Stomach smooth muscle (tissue), 2 donors: ENCODE data around the gene HIRIP3.
A peak's percentile ranks its signal among the peaks of the same experiment; 100 is the strongest.
"Not testable (repeated sequence)": the region's sequence is repeated elsewhere in the genome, so short reads cannot be mapped to it uniquely, and the experiment has no call there.

Source experiments
- H3K27ac ChIP-seq: one replicate; pipeline ENCODE4 v1.7.0; 2013; ENCODE audit warnings: mild to moderate bottlenecking, low read length, inconsistent platforms
- H3K27me3 ChIP-seq, 2 donors: one replicate each; pipeline ENCODE4 v1.7.0; 2013; ENCODE audit warnings: low read length in 2 of 2; ENCODE audit not compliant: insufficient read depth in 2 of 2, control insufficient read depth in 1 of 2
- H3K36me3 ChIP-seq, 2 donors: one replicate each; pipeline ENCODE4 v1.7.0; 2013; ENCODE audit warnings: low read length in 2 of 2; ENCODE audit not compliant: control insufficient read depth in 2 of 2, insufficient read depth in 2 of 2
- H3K4me1 ChIP-seq: one replicate; pipeline ENCODE4 v1.7.0; 2013; ENCODE audit warnings: low read length; ENCODE audit not compliant: control insufficient read depth, insufficient read depth
- H3K4me3 ChIP-seq, 2 donors: one replicate each; pipeline ENCODE4 v1.7.0; 2013; ENCODE audit warnings: low read length in 2 of 2
- H3K9ac ChIP-seq, 2 donors: one replicate each; pipeline ENCODE4 v1.7.0; 2013; ENCODE audit warnings: low read length in 2 of 2, mild to moderate bottlenecking in 1 of 2
- H3K9me3 ChIP-seq, 2 donors: one replicate each; pipeline ENCODE4 v1.7.0; 2013; ENCODE audit warnings: low read length in 2 of 2; ENCODE audit not compliant: control insufficient read depth in 2 of 2
- donor health status: healthy.
- donor health status: Pancreatic carcinoma.

HIRIP3 gene, protein sequence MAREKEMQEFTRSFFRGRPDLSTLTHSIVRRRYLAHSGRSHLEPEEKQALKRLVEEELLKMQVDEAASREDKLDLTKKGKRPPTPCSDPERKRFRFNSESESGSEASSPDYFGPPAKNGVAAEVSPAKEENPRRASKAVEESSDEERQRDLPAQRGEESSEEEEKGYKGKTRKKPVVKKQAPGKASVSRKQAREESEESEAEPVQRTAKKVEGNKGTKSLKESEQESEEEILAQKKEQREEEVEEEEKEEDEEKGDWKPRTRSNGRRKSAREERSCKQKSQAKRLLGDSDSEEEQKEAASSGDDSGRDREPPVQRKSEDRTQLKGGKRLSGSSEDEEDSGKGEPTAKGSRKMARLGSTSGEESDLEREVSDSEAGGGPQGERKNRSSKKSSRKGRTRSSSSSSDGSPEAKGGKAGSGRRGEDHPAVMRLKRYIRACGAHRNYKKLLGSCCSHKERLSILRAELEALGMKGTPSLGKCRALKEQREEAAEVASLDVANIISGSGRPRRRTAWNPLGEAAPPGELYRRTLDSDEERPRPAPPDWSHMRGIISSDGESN

DNA sequence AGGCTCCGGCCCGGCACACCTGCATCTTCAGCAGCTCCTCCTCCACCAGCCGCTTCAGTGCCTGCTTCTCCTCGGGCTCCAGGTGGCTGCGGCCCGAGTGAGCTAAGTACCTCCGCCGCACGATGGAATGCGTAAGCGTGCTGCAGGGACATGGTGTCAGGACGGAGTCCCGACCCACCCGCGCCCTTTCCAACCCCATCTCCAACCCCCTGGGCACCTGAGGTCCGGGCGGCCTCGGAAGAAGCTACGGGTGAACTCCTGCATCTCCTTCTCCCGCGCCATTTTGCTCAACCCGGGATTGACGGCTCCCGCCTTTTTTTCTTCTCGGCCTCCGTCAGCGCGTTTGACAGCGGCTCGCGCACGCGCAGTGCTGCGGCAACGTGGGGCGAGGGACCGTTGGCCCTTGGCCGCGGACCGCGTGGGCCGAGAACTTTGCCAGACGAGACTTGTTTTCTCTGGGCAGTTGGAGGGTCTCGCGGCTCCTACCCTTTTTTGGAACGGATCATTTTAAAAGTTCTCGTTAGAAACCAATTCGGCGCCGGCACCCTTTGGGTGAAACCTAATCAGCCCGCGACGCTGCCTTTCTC, at the start of gene HIRIP3:
Gene HIRIP3 (minus strand): TSS at position 294 of the 587 bp plus-strand sequence. CDS start 12 bp downstream, at position 282.
- Histone ChIP-seq H3K4me1 (peaks cover 22% of the 10 kb centered on the region), H3K36me3 (peaks cover 15 to 25% of the 10 kb centered on the region in 2 donors), H3K27ac (peak within 1 kb of the TSS; percentile 99), H3K27me3 (no peaks in the 10 kb centered on the region), H3K4me3 (peak within 1 kb of the TSS; percentile 89 to 96), H3K9ac (peak within 1 kb of the TSS; percentile 96 to 98), H3K9me3 (no peaks in the 10 kb centered on the region)

DNA sequence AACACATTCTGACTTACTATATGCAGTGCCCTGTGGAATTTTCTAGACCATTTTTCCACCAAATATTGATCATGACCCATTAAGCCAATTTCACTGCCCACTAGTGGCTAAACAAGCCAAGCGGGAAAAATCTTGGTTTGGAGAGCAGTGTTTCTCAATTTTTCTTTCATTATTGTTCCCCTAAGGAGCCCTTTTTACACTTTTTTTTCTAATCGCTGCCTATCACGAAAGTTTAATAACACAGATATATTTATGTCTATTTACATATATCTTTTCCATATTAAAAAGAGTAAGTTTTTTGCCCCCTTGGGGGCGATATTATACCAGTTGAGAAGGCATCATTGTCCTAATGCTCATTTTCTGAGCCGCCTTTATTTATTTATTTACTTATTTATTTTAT, 46.4 kb upstream of the HIRIP3 start:
- peaks cover 0 to 6% of the 10 kb centered on the region in 2 donors for H3K27me3 ChIP-seq
- no peaks in the 10 kb centered on the region for H3K9me3 ChIP-seq
- no peak overlapping the region for H3K27ac ChIP-seq
- H3K4me3 ChIP-seq: no peak overlapping the region
- H3K9ac ChIP-seq: no peak overlapping the region
- H3K36me3 ChIP-seq: no peaks in the 10 kb centered on the region
- no peaks in the 10 kb centered on the region for H3K4me1 ChIP-seq

DNA sequence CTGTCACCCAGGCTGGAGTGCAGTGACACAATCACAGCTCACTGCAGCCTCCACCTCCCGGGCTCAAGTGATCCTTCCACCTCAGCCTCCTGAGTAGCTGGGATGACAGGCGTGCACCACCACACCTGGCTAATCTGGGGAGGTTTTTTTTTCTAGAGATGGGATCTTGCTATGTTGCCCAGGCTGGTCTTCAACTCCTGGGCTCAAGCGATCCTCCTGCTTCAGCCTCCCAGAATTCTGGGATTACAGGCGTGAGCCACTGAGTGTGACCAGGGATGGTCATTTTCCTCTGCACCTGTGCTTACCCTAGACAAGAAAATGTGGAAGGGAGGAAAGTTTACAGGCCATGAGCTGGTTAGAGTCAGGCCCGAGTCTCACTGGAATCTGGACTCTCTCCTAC, 45.3 kb upstream of the HIRIP3 start:
- not testable (repeated sequence) for H3K4me1 ChIP-seq, H3K27ac ChIP-seq, H3K4me3 ChIP-seq, H3K9me3 ChIP-seq, H3K27me3 ChIP-seq, H3K9ac ChIP-seq, H3K36me3 ChIP-seq

DNA sequence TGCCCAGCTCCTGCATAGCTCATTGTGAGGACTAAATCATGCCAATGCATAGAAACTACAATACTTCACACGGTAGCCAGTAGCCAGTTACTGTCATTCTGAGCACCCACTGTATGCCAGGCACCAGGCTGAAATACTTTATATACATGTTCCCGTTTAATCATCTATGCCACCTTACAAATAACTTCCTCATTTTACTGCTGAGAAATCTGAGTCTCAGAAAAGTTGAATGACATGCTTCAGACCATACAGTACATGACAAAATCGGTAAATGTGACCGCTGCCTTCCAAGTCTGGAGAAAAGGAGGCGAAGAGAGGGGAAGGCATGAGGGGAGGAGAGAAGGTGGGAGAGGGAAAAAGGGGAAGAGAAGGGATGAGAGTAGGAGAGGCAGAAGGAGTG, 44.8 kb upstream of the HIRIP3 start:
- H3K27me3 ChIP-seq: peaks cover 4 to 8% of the 10 kb centered on the region in 2 donors
- H3K9me3 ChIP-seq: no peaks in the 10 kb centered on the region
- no peaks in the 10 kb centered on the region for H3K36me3 ChIP-seq
- no peak overlapping the region for H3K4me3 ChIP-seq
- H3K9ac ChIP-seq: no peak overlapping the region
- no peak overlapping the region for H3K27ac ChIP-seq
- H3K4me1 ChIP-seq: no peaks in the 10 kb centered on the region

DNA sequence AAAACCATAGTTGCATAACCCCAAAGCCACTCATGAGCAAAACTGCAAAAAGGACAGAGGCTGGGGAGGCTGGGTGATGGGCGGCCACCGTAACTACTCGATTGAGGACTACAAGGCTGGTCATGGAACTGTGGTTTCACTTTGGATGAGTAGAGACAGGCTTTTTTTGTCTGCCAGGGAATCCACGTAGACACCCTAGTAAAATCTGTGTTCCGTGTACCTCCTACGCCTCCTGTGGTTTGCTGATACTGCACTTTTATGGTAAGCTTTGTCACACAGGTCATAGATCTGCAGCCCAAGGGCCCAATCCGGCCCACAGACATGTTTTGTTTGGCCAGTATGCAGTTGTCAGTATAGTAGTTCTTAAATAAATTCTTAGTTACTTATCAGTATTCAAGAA, 37.9 kb upstream of the HIRIP3 start:
- Histone ChIP-seq H3K27ac (no peak overlapping the region), H3K9ac (no peak overlapping the region), H3K27me3 (peaks cover 44 to 54% of the 10 kb centered on the region in 2 donors), H3K36me3 (no peaks in the 10 kb centered on the region), H3K4me1 (peaks cover 8% of the 10 kb centered on the region), H3K9me3 (no peaks in the 10 kb centered on the region), H3K4me3 (no peak overlapping the region)

DNA sequence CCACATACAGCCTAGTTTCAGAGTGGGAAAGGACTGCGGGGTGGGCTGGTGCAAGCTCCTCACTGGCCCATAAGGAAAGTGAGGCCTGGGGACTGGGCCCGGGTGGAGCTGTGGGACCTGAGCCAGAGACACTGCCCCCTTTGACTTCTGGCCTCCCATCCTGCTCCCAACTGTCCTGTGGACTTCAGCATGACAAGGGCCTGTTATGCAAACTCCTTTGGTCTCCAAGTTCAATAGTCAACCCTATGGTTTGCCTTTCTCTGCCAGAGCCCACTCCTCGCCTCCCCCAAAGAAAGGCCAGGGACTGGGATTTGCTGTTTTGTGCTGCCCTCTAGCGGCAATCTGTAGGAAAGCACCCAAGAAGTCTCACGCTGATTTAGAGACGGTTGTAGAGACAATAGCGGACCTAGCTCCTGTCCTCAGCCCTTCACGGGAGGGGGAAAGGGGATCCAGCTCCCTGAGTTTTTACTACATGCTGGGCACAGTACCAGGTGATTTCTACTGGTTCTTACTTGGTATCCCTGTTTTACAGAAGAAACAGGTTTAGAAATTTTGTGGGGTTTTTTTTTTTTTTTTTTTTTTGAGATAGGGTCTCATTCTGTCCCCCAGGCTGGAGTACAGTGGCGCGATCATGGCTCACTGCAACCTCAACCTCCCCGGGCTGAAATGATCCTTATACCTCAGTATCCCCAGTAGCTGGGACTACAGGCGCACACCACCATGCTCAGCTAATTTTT, 36.8 kb upstream of the HIRIP3 start:
- Histone ChIP-seq H3K27me3 (peaks cover 50 to 59% of the 10 kb centered on the region in 2 donors), H3K4me1 (peaks cover 10% of the 10 kb centered on the region), H3K27ac (no peak overlapping the region), H3K36me3 (no peaks in the 10 kb centered on the region), H3K4me3 (no peak overlapping the region), H3K9ac (no peak overlapping the region), H3K9me3 (no peaks in the 10 kb centered on the region)

DNA sequence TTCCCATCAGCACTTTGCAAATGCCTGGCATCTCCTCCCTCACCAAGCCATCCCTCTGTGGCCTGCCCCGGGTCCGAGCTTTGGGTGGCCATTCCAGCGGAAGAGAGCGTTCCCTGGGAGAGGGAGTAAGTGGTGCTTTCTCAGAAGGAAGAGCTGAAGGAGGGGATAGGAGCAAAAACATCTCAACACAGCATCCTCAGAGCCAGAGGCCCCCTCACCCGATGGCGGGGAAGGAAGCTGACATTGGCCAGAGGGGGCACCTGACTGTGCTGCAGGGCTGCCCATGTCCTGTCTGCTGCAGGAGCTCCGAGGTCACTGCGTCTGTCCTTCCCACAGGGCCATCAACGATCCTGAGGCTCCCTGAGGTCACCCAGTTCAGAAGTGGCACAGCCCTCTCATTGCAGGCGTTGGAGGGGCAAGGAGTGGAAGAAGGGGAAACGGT, 36.1 kb upstream of the HIRIP3 start:
- peaks cover 53 to 59% of the 10 kb centered on the region in 2 donors for H3K27me3 ChIP-seq
- H3K27ac ChIP-seq: no peak overlapping the region

DNA sequence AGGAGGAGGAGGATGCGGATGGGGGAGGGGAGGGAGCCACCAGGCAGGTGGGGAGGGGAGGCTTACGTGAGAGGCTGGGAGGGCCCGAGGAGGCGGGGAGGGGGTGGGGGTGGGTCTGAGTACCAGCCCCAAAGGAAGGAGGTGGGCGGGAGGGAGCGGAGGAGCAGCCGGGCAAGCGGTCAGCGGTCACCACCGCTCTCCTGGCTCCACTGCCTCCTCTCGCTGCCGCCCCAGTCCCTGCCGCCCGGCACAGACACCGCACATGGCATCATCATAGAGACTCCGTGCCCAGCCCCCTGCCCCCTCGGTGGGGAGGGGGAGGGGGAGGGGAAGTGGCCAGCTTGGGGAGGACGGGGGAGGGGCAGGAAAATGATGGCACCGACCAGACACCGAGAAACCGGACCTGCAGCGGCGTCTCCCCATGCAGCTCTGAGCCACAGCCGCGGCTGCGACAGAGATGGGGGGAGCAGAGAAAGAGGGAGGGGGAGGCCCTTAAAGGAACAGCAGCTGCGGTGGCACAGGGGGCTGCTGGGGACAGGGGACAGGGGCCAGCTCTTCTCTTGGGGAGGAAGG, 35.5 kb upstream of the HIRIP3 start, which contains the start of gene TLCD3B:
Gene TLCD3B (minus strand): TSS at position 431 of the 573 bp plus-strand sequence. CDS start 744 bp downstream, outside the sequence.
- no peaks in the 10 kb centered on the region for H3K9me3 ChIP-seq
- H3K27me3 ChIP-seq: peaks cover 53 to 54% of the 10 kb centered on the region in 2 donors
- no peaks in the 10 kb centered on the region for H3K36me3 ChIP-seq
- peaks cover 10% of the 10 kb centered on the region for H3K4me1 ChIP-seq
- H3K9ac ChIP-seq: no peak within 1 kb of the TSS
- H3K4me3 ChIP-seq: peak within 1 kb of the TSS in 1 of 2 donors; percentile 1
- H3K27ac ChIP-seq: no peak within 1 kb of the TSS

More for the DNA sequence above, 36.1 kb upstream of the HIRIP3 start:
- H3K4me3 ChIP-seq: peak overlapping the region in 1 of 2 donors; percentile 1
- H3K9me3 ChIP-seq: no peaks in the 10 kb centered on the region
- H3K4me1 ChIP-seq: peaks cover 10% of the 10 kb centered on the region
- no peaks in the 10 kb centered on the region for H3K36me3 ChIP-seq
- H3K9ac ChIP-seq: no peak overlapping the region

DNA sequence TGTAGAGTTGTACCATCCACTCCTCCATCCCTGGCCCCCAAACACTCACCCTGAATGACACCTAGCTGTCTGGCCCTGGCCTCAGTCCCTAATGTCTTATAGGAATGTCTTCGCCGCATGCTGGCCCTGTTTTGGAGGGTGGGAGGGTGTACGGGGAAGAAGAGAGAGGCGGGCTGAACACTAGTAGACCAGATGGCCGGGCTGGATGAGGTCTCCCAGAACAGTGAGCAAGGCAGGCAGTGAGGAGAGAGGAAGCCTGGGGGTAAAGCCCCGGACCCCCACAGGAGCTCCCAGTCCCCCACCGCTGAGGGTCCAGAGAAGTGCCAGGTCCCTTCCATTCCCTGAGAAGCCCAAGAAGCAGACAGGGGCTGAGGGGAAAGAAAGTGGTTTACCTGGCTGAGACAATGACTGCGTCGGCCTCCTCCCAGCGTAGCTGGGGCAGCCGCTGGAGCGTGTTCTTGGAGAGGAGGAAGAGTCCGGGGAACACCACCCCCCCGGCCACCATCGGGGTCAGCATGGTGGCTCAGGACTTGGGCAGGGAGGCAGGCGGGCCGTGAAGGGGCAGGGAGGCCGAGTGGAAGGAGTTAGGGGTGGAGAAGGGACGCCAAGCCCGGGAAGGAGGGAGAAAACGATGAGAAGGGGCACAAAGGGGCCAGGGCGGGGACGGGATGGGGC, 34.7 kb upstream of the HIRIP3 start:
- peaks cover 50 to 54% of the 10 kb centered on the region in 2 donors for H3K27me3 ChIP-seq
- H3K36me3 ChIP-seq: no peaks in the 10 kb centered on the region
- H3K9ac ChIP-seq: no peak overlapping the region
- H3K4me1 ChIP-seq: peaks cover 10% of the 10 kb centered on the region
- H3K27ac ChIP-seq: no peak overlapping the region
- no peak overlapping the region for H3K4me3 ChIP-seq
- no peaks in the 10 kb centered on the region for H3K9me3 ChIP-seq
